ENCODE results near the gene SVEP1. TPM values are rescaled to one million over a fixed set of nuclear protein-coding genes. Genes with fewer than 3 reads are reported as not detected.

The SVEP1 gene
- total and polyA plus RNA-seq, 7 experiments from 2014 or later: 0.08 to 0.22 TPM; not detected in 5

DNA sequence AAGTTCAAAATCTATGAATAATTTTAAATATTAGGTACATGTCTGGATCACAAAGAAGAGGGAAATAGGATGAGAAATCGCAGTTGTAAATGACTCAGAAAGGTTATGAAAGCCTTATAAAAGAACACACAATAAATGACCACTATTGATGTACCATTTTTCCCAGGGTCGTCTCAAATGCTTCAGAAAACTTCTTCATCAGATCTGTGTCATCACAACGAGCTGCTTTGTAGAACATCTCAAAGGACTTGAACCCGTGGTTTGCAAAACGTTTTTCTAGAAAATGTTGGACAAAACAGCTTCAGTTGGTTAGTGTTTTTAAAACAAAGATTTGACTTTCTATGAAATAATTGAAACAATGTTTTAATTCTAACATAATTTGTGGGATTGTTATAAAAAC is 100.1 kb downstream of the SVEP1 start:
- DNase-seq: no peak
- H3K4me1 Mint-ChIP-seq: no peaks in the 10 kb centered on the region
- no peaks in the 10 kb centered on the region for H3K4me1 ChIP-seq (ENCODE audit: control insufficient read depth in 2 of 2, insufficient read depth in 2 of 2, low read length in 2 of 2)
- H3K27ac ChIP-seq (ENCODE audit: low read depth, low read length): no peak overlapping the region
- ATAC-seq: no peak
- no peak overlapping the region for H3K27ac Mint-ChIP-seq
- peaks cover 0 to 7% (median 4%) of the 10 kb centered on the region in 5 donors for H3K27me3 Mint-ChIP-seq
- peaks cover 0 to 5% (median 0%) of the 10 kb centered on the region in 11 donors for H3K9me3 Mint-ChIP-seq
- H3K4me3 Mint-ChIP-seq: no peak overlapping the region
- H3K36me3 Mint-ChIP-seq: no peaks in the 10 kb centered on the region
- intact Hi-C loops (cut with micrococcal nuclease): no loop called here
- CTCF ChIA-PET: no interaction called here
- H3K36me3 ChIP-seq (ENCODE audit: control insufficient read depth in 2 of 3, insufficient read depth in 3 of 3, low read length in 3 of 3): no peaks in the 10 kb centered on the region
- H3K9me3 ChIP-seq (ENCODE audit: control insufficient read depth in 2 of 3, low read length in 3 of 3): no peaks in the 10 kb centered on the region
- no peaks in the 10 kb centered on the region for H3K27me3 ChIP-seq (ENCODE audit: control insufficient read depth in 2 of 2, insufficient read depth in 2 of 2, low read length in 2 of 2)
- no peak overlapping the region for H3K4me3 ChIP-seq (ENCODE audit: low read length)
- POLR2A ChIA-PET: no interaction called here

DNA sequence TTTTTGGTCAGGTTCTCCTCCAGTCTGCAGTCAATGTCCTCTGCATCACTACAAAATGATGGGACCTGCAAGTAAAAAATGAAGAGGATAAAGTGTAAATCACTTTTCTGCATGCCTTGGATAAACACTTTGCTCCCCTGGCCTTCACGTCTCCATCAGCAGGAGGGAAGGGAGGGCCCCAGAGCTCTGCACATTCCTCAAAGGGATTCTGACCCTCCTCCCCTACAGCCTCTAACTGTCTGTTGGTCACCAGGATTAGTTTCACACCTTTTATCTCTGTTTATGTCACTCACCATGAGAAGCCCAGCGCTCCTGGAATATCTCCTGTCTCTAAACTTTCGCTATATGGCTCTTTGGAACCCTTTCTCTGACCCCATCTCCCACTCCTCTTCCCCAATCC is 103.3 kb downstream of the SVEP1 start:
- H3K4me3 Mint-ChIP-seq: no peak overlapping the region
- H3K27me3 ChIP-seq (ENCODE audit: control insufficient read depth in 2 of 2, insufficient read depth in 2 of 2, low read length in 2 of 2): no peaks in the 10 kb centered on the region
- H3K9me3 ChIP-seq (ENCODE audit: control insufficient read depth in 2 of 3, low read length in 3 of 3): no peaks in the 10 kb centered on the region
- ChIA-PET POLR2A (no interaction called here), CTCF (no interaction called here)
- ATAC-seq (no peak), DNase-seq (no peak)
- H3K27ac Mint-ChIP-seq: no peak overlapping the region
- H3K4me1 Mint-ChIP-seq: no peaks in the 10 kb centered on the region
- H3K36me3 ChIP-seq (ENCODE audit: control insufficient read depth in 2 of 3, insufficient read depth in 3 of 3, low read length in 3 of 3): no peaks in the 10 kb centered on the region
- intact Hi-C loops (cut with micrococcal nuclease): no loop called here
- H3K27ac ChIP-seq (ENCODE audit: low read depth, low read length): no peak overlapping the region
- H3K4me1 ChIP-seq (ENCODE audit: control insufficient read depth in 2 of 2, insufficient read depth in 2 of 2, low read length in 2 of 2): no peaks in the 10 kb centered on the region
- H3K27me3 Mint-ChIP-seq: no peaks in the 10 kb centered on the region
- no peaks in the 10 kb centered on the region for H3K9me3 Mint-ChIP-seq
- H3K36me3 Mint-ChIP-seq: no peaks in the 10 kb centered on the region
- no peak overlapping the region for H3K4me3 ChIP-seq (ENCODE audit: low read length)

GRCh38 chr9:110472111-110472510 is 107.4 kb downstream of the SVEP1 start:
- ATAC-seq (no peak), DNase-seq (no peak)
- no peak overlapping the region for H3K4me3 ChIP-seq (ENCODE audit: low read length)
- Mint-ChIP-seq H3K36me3 (no peaks in the 10 kb centered on the region), H3K4me1 (no peaks in the 10 kb centered on the region), H3K4me3 (no peak overlapping the region), H3K9me3 (no peaks in the 10 kb centered on the region), H3K27me3 (no peaks in the 10 kb centered on the region), H3K27ac (no peak overlapping the region)
- no peaks in the 10 kb centered on the region for H3K9me3 ChIP-seq (ENCODE audit: control insufficient read depth in 2 of 3, low read length in 3 of 3)
- no peaks in the 10 kb centered on the region for H3K4me1 ChIP-seq (ENCODE audit: control insufficient read depth in 2 of 2, insufficient read depth in 2 of 2, low read length in 2 of 2)
- intact Hi-C loops (cut with micrococcal nuclease): no loop called here
- ChIA-PET CTCF (no interaction called here), POLR2A (no interaction called here)
- no peaks in the 10 kb centered on the region for H3K27me3 ChIP-seq (ENCODE audit: control insufficient read depth in 2 of 2, insufficient read depth in 2 of 2, low read length in 2 of 2)
- no peak overlapping the region for H3K27ac ChIP-seq (ENCODE audit: low read depth, low read length)
- no peaks in the 10 kb centered on the region for H3K36me3 ChIP-seq (ENCODE audit: control insufficient read depth in 2 of 3, insufficient read depth in 3 of 3, low read length in 3 of 3)

- intact Hi-C loops (cut with micrococcal nuclease): no loop called here
- no peak overlapping the region for H3K27ac Mint-ChIP-seq
- no peaks in the 10 kb centered on the region for H3K27me3 Mint-ChIP-seq
- Histone ChIP-seq H3K9me3 (ENCODE audit: control insufficient read depth in 2 of 3, low read length in 3 of 3) (no peaks in the 10 kb centered on the region), H3K27ac (ENCODE audit: low read depth, low read length) (no peak overlapping the region), H3K4me1 (ENCODE audit: control insufficient read depth in 2 of 2, insufficient read depth in 2 of 2, low read length in 2 of 2) (no peaks in the 10 kb centered on the region), H3K36me3 (ENCODE audit: control insufficient read depth in 2 of 3, insufficient read depth in 3 of 3, low read length in 3 of 3) (no peaks in the 10 kb centered on the region), H3K27me3 (ENCODE audit: control insufficient read depth in 2 of 2, insufficient read depth in 2 of 2, low read length in 2 of 2) (no peaks in the 10 kb centered on the region), H3K4me3 (ENCODE audit: low read length) (no peak overlapping the region)
- DNase-seq: no peak
- no peaks in the 10 kb centered on the region for H3K36me3 Mint-ChIP-seq
- no peak for ATAC-seq
- no peaks in the 10 kb centered on the region for H3K4me1 Mint-ChIP-seq
- POLR2A ChIA-PET: no interaction called here
- no peak overlapping the region for H3K4me3 Mint-ChIP-seq
- CTCF ChIA-PET: no interaction called here
- no peaks in the 10 kb centered on the region for H3K9me3 Mint-ChIP-seq
Observed at GRCh38 chr9:110468950-110469349, 110.6 kb downstream of the SVEP1 start.

DNA sequence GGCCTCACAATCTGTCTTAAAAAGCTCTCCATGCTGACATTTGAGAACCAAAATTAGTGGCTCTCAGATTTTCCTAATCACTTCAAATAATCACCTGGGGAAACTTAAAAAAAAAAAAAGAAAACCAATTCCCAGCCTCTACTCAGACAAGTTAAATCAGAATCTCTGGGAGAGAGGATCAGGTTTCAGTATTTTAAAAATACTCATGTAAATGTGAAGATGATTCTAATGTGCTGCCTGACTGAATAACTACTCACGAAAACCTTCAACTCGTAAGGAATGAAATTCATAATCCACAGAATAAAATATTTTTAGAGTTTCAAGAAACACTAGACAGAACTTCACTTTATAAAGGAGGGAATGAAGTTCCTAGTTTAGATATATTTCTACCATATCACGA is 114.4 kb downstream of the SVEP1 start:
- intact Hi-C loops (cut with micrococcal nuclease): no loop called here
- Mint-ChIP-seq H3K4me3 (no peak overlapping the region), H3K27me3 (peaks cover 0 to 4% (median 0%) of the 10 kb centered on the region in 5 donors), H3K27ac (no peak overlapping the region), H3K9me3 (no peaks in the 10 kb centered on the region), H3K4me1 (no peaks in the 10 kb centered on the region), H3K36me3 (no peaks in the 10 kb centered on the region)
- H3K36me3 ChIP-seq (ENCODE audit: control insufficient read depth in 2 of 3, insufficient read depth in 3 of 3, low read length in 3 of 3): no peaks in the 10 kb centered on the region
- H3K9me3 ChIP-seq (ENCODE audit: control insufficient read depth in 2 of 3, low read length in 3 of 3): no peaks in the 10 kb centered on the region
- H3K4me1 ChIP-seq (ENCODE audit: control insufficient read depth in 2 of 2, insufficient read depth in 2 of 2, low read length in 2 of 2): no peaks in the 10 kb centered on the region
- DNase-seq (no peak), ATAC-seq (no peak)
- no peak overlapping the region for H3K4me3 ChIP-seq (ENCODE audit: low read length)
- ChIA-PET POLR2A (no interaction called here), CTCF (no interaction called here)
- no peak overlapping the region for H3K27ac ChIP-seq (ENCODE audit: low read depth, low read length)
- no peaks in the 10 kb centered on the region for H3K27me3 ChIP-seq (ENCODE audit: control insufficient read depth in 2 of 2, insufficient read depth in 2 of 2, low read length in 2 of 2)

DNA sequence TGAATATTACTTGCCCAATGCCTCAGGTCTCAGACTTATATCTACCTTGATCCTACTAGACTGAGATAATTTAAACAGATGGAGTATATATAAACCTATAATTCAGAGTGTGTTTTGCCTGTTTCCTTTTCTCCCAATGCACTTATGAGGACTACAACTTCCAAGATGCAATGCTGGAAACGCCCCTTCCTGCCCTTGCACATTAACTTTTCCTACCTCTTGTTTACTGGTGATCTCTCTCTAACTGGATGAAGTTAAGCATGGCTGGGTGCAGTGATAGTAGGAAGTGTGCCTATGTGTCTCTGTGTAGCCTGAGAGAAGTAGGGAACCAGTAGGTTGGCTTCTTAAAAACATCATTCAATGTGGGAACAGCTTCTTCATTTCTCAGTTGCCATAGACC is 115.2 kb downstream of the SVEP1 start:
- Mint-ChIP-seq H3K27ac (no peak overlapping the region), H3K9me3 (no peaks in the 10 kb centered on the region), H3K36me3 (no peaks in the 10 kb centered on the region), H3K4me3 (no peak overlapping the region), H3K27me3 (peaks cover 0 to 4% (median 0%) of the 10 kb centered on the region in 5 donors), H3K4me1 (no peaks in the 10 kb centered on the region)
- no peak overlapping the region for H3K27ac ChIP-seq (ENCODE audit: low read depth, low read length)
- POLR2A ChIA-PET: no interaction called here
- H3K36me3 ChIP-seq (ENCODE audit: control insufficient read depth in 2 of 3, insufficient read depth in 3 of 3, low read length in 3 of 3): no peaks in the 10 kb centered on the region
- no peaks in the 10 kb centered on the region for H3K27me3 ChIP-seq (ENCODE audit: control insufficient read depth in 2 of 2, insufficient read depth in 2 of 2, low read length in 2 of 2)
- DNase-seq: no peak
- H3K4me1 ChIP-seq (ENCODE audit: control insufficient read depth in 2 of 2, insufficient read depth in 2 of 2, low read length in 2 of 2): no peaks in the 10 kb centered on the region
- CTCF ChIA-PET: no interaction called here
- intact Hi-C loops (cut with micrococcal nuclease): no loop called here
- no peak for ATAC-seq
- H3K4me3 ChIP-seq (ENCODE audit: low read length): no peak overlapping the region
- no peaks in the 10 kb centered on the region for H3K9me3 ChIP-seq (ENCODE audit: control insufficient read depth in 2 of 3, low read length in 3 of 3)

DNA sequence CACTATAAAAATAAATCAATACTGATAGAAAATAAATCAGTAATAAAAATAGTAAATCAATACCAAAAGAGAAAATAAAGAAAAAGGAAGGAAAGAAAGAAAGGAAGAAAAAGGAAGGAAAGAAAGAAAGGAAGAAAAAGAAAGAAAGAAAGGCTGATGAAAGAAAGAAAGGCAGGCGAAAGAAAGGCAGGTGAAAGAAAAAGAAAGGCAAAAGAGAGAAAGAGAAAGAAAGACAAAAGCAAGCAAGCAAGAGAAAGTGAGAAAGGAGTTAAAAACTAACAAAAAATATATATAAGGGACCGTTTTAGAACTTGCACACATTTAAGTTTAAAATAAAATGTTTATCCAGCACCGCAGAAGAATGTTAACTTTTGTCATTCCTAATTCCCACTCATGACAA is 116.0 kb downstream of the SVEP1 start:
- H3K9me3 Mint-ChIP-seq: no peaks in the 10 kb centered on the region
- H3K4me3 ChIP-seq (ENCODE audit: low read length): no peak overlapping the region
- H3K4me3 Mint-ChIP-seq: no peak overlapping the region
- peaks cover 0 to 4% (median 0%) of the 10 kb centered on the region in 5 donors for H3K27me3 Mint-ChIP-seq
- DNase-seq (no peak), ATAC-seq (no peak)
- no peak overlapping the region for H3K27ac Mint-ChIP-seq
- intact Hi-C loops (cut with micrococcal nuclease): no loop called here
- H3K36me3 Mint-ChIP-seq: no peaks in the 10 kb centered on the region
- ChIA-PET POLR2A (no interaction called here), CTCF (no interaction called here)
- no peaks in the 10 kb centered on the region for H3K9me3 ChIP-seq (ENCODE audit: control insufficient read depth in 2 of 3, low read length in 3 of 3)
- no peaks in the 10 kb centered on the region for H3K27me3 ChIP-seq (ENCODE audit: control insufficient read depth in 2 of 2, insufficient read depth in 2 of 2, low read length in 2 of 2)
- H3K4me1 ChIP-seq (ENCODE audit: control insufficient read depth in 2 of 2, insufficient read depth in 2 of 2, low read length in 2 of 2): no peaks in the 10 kb centered on the region
- no peak overlapping the region for H3K27ac ChIP-seq (ENCODE audit: low read depth, low read length)
- H3K36me3 ChIP-seq (ENCODE audit: control insufficient read depth in 2 of 3, insufficient read depth in 3 of 3, low read length in 3 of 3): no peaks in the 10 kb centered on the region
- H3K4me1 Mint-ChIP-seq: no peaks in the 10 kb centered on the region
